Trophoblast cell (in vitro differentiated cells and primary cell): ENCODE data around the gene LRFN2.

Experiments
- DNase-seq, 2 donors: peaks; one replicate each; pipeline ENCODE4 v3.0.0-alpha.2; 2016
- H2AFZ ChIP-seq: 2 replicates; pipeline ENCODE4 v1.6.1; 2013; ENCODE audit warnings: low read length, moderate library complexity, mild to moderate bottlenecking; ENCODE audit not compliant: insufficient read depth, poor library complexity
- H2AK5ac ChIP-seq: 2 replicates; pipeline ENCODE4 v1.6.1; 2013; ENCODE audit warnings: mild to moderate bottlenecking, low read length
- H2BK120ac ChIP-seq: 2 replicates; pipeline ENCODE4 v1.6.1; 2013; ENCODE audit warnings: low read length, mild to moderate bottlenecking, moderate library complexity; ENCODE audit not compliant: insufficient read depth, poor library complexity
- H2BK12ac ChIP-seq: 2 replicates; pipeline ENCODE4 v1.6.1; 2013; ENCODE audit warnings: mild to moderate bottlenecking, low read length, moderate library complexity
- H2BK5ac ChIP-seq: 2 replicates; pipeline ENCODE4 v1.6.1; 2013; ENCODE audit warnings: low read length, low read depth, moderate library complexity, mild to moderate bottlenecking; ENCODE audit not compliant: poor library complexity
- H3K14ac ChIP-seq: 2 replicates; pipeline ENCODE4 v1.6.1; 2013; ENCODE audit warnings: mild to moderate bottlenecking, low read length
- H3K18ac ChIP-seq: 2 replicates; pipeline ENCODE4 v1.6.1; 2013; ENCODE audit warnings: mild to moderate bottlenecking, low read length
- H3K23ac ChIP-seq: 2 replicates; pipeline ENCODE4 v1.6.1; 2013; ENCODE audit warnings: low read length
- H3K27ac ChIP-seq: 2 replicates; pipeline ENCODE4 v1.5.1; 2013; ENCODE audit warnings: low read depth, mild to moderate bottlenecking, inconsistent platforms, low read length, moderate library complexity
- H3K27me3 ChIP-seq: 2 replicates; pipeline ENCODE4 v1.6.1; 2013; ENCODE audit warnings: inconsistent platforms, mild to moderate bottlenecking, low read length, moderate library complexity; ENCODE audit not compliant: insufficient read depth
- H3K36me3 ChIP-seq, 2 experiments: 1 replicate in 1 of 2; 2 replicates in 1 of 2; pipeline ENCODE4 v1.6.1; 2013; ENCODE audit warnings: low read length in 2 of 2, mild to moderate bottlenecking in 2 of 2, moderate library complexity in 1 of 2; ENCODE audit not compliant: insufficient read depth in 2 of 2, control insufficient read depth in 1 of 2
- H3K4ac ChIP-seq: 2 replicates; pipeline ENCODE4 v1.6.1; 2013; ENCODE audit warnings: low read depth, mild to moderate bottlenecking, low read length, moderate library complexity
- H3K4me1 ChIP-seq, 2 experiments: 1 replicate in 1 of 2; 2 replicates in 1 of 2; pipeline ENCODE4 v1.6.1; 2013; ENCODE audit warnings: low read length in 2 of 2, mild to moderate bottlenecking in 2 of 2, moderate library complexity in 1 of 2; ENCODE audit not compliant: insufficient read depth in 2 of 2, control insufficient read depth in 1 of 2
- H3K4me2 ChIP-seq: 2 replicates; pipeline ENCODE4 v1.6.1; 2013; ENCODE audit warnings: inconsistent platforms, mild to moderate bottlenecking, low read length, moderate library complexity
- H3K4me3 ChIP-seq: 2 replicates; pipeline ENCODE4 v1.5.1; 2013; ENCODE audit warnings: mild to moderate bottlenecking, low read depth, low read length, inconsistent platforms
- H3K79me1 ChIP-seq: one replicate; pipeline ENCODE4 v1.6.1; 2013; ENCODE audit warnings: low read length
- H3K79me2 ChIP-seq: 2 replicates; pipeline ENCODE4 v1.6.1; 2013; ENCODE audit warnings: low read length, mild to moderate bottlenecking; ENCODE audit not compliant: control insufficient read depth, insufficient read depth, poor library complexity
- H3K9ac ChIP-seq: 2 replicates; pipeline ENCODE4 v1.6.1; 2013; ENCODE audit warnings: mild to moderate bottlenecking, low read length
- H3K9me3 ChIP-seq: 2 replicates; pipeline ENCODE4 v1.6.1; 2013; ENCODE audit warnings: low read depth, mild to moderate bottlenecking, control low read depth, inconsistent platforms, low read length; ENCODE audit not compliant: insufficient read depth
- H4K12ac ChIP-seq: 2 replicates; pipeline ENCODE4 v1.6.1; 2013; ENCODE audit warnings: low read depth, mild to moderate bottlenecking, low read length, moderate library complexity
- H4K8ac ChIP-seq: 2 replicates; pipeline ENCODE4 v1.6.1; 2013; ENCODE audit warnings: low read depth, mild to moderate bottlenecking, low read length, moderate library complexity
- H4K91ac ChIP-seq: one replicate; pipeline ENCODE4 v1.6.1; 2013; ENCODE audit warnings: low read depth, mild to moderate bottlenecking, low read length, moderate library complexity
- WGBS: extraction: QIAGEN DNeasy Blood & Tissue Kit; methylation state at CpG from one replicate; pipeline ENCODE4 v1.1.7; 2013; ENCODE audit warnings: missing lambda C conversion rate; ENCODE audit not compliant: insufficient read length, insufficient coverage; ENCODE audit errors: extremely low coverage; 5-methylcytosine and 5-hydroxymethylcytosine counted together

LRFN2 gene

GRCh38 chr6:40376113-40376650 is 211.0 kb downstream of the LRFN2 start:
- Histone ChIP-seq H3K18ac (no peak overlapping the region), H3K4ac (no peak overlapping the region), H2AK5ac (no peak overlapping the region), H3K9me3 (no peaks in the 10 kb centered on the region), H3K79me2 (no peaks in the 10 kb centered on the region), H4K91ac (no peak overlapping the region), H2AFZ (no peak overlapping the region), H3K4me2 (no peak overlapping the region), H3K14ac (no peak overlapping the region), H4K12ac (no peak overlapping the region), H3K36me3 (no peaks in the 10 kb centered on the region), H3K79me1 (no peaks in the 10 kb centered on the region), H2BK5ac (no peak overlapping the region), H3K9ac (no peak overlapping the region), H3K27ac (no peak overlapping the region), H3K4me3 (no peak overlapping the region), H3K23ac (no peak overlapping the region), H3K27me3 (no peaks in the 10 kb centered on the region), H3K4me1 (no peaks in the 10 kb centered on the region), H2BK12ac (no peak overlapping the region), H2BK120ac (no peak overlapping the region), H4K8ac (no peak overlapping the region)
- WGBS, result no CpG with 5 or more reads among the region's 1 CpG
- DNase-seq, result no peak

- H3K79me2 ChIP-seq, result no peaks in the 10 kb centered on the region
- H4K8ac ChIP-seq, result no peak overlapping the region
- no peak overlapping the region for H3K23ac ChIP-seq
- H3K4ac ChIP-seq, result no peak overlapping the region
- H4K91ac ChIP-seq, result no peak overlapping the region
- H2BK12ac ChIP-seq, result no peak overlapping the region
- no peaks in the 10 kb centered on the region for H3K79me1 ChIP-seq
- no peaks in the 10 kb centered on the region for H3K4me1 ChIP-seq
- no peaks in the 10 kb centered on the region for H3K9me3 ChIP-seq
- no peak overlapping the region for H3K4me3 ChIP-seq
- no peak overlapping the region for H2BK5ac ChIP-seq
- H3K4me2 ChIP-seq, result no peak overlapping the region
- H3K18ac ChIP-seq, result no peak overlapping the region
- no peak overlapping the region for H2AFZ ChIP-seq
- no peak overlapping the region for H2BK120ac ChIP-seq
- no peaks in the 10 kb centered on the region for H3K27me3 ChIP-seq
- H3K14ac ChIP-seq, result no peak overlapping the region
- no peak overlapping the region for H3K9ac ChIP-seq
- no peak overlapping the region for H2AK5ac ChIP-seq
- H4K12ac ChIP-seq, result no peak overlapping the region
- DNase-seq, result no peak
- no peaks in the 10 kb centered on the region for H3K36me3 ChIP-seq
- no peak overlapping the region for H3K27ac ChIP-seq
Observed at GRCh38 chr6:40373267-40373666, 213.9 kb downstream of the LRFN2 start.

- H3K27ac ChIP-seq, result no peak overlapping the region
- H3K4me1 ChIP-seq, result no peaks in the 10 kb centered on the region
- no peaks in the 10 kb centered on the region for H3K27me3 ChIP-seq
- no peak overlapping the region for H3K18ac ChIP-seq
- H3K14ac ChIP-seq, result no peak overlapping the region
- no peak overlapping the region for H2AK5ac ChIP-seq
- no peak overlapping the region for H3K4me2 ChIP-seq
- H2BK5ac ChIP-seq, result no peak overlapping the region
- H3K36me3 ChIP-seq, result no peaks in the 10 kb centered on the region
- H3K4me3 ChIP-seq, result no peak overlapping the region
- H3K9ac ChIP-seq, result no peak overlapping the region
- no peak overlapping the region for H3K23ac ChIP-seq
- no CpG with 5 or more reads among the region's 2 CpGs for WGBS
- H4K8ac ChIP-seq, result no peak overlapping the region
- no peaks in the 10 kb centered on the region for H3K79me1 ChIP-seq
- DNase-seq, result no peak
- H2AFZ ChIP-seq, result no peak overlapping the region
- no peak overlapping the region for H2BK120ac ChIP-seq
- H3K9me3 ChIP-seq, result no peaks in the 10 kb centered on the region
- no peak overlapping the region for H3K4ac ChIP-seq
- H4K12ac ChIP-seq, result no peak overlapping the region
- H2BK12ac ChIP-seq, result no peak overlapping the region
- no peaks in the 10 kb centered on the region for H3K79me2 ChIP-seq
- H4K91ac ChIP-seq, result no peak overlapping the region
Observed at GRCh38 chr6:40371621-40372020, 215.5 kb downstream of the LRFN2 start.

- H3K4me1 ChIP-seq, result no peaks in the 10 kb centered on the region
- no peak overlapping the region for H3K18ac ChIP-seq
- H3K14ac ChIP-seq, result no peak overlapping the region
- no peak overlapping the region for H3K4me3 ChIP-seq
- no peaks in the 10 kb centered on the region for H3K36me3 ChIP-seq
- H3K79me2 ChIP-seq, result no peaks in the 10 kb centered on the region
- no peak overlapping the region for H3K4ac ChIP-seq
- no peak overlapping the region for H2BK120ac ChIP-seq
- no peak overlapping the region for H3K4me2 ChIP-seq
- H4K91ac ChIP-seq, result no peak overlapping the region
- H2BK5ac ChIP-seq, result no peak overlapping the region
- H2AFZ ChIP-seq, result no peak overlapping the region
- no peaks in the 10 kb centered on the region for H3K9me3 ChIP-seq
- H3K79me1 ChIP-seq, result no peaks in the 10 kb centered on the region
- no peak overlapping the region for H4K12ac ChIP-seq
- no peak overlapping the region for H3K23ac ChIP-seq
- H3K27me3 ChIP-seq, result no peaks in the 10 kb centered on the region
- WGBS, result no CpG with 5 or more reads among the region's 1 CpG
- H2AK5ac ChIP-seq, result no peak overlapping the region
- no peak overlapping the region for H4K8ac ChIP-seq
- H2BK12ac ChIP-seq, result no peak overlapping the region
- DNase-seq, result no peak
- no peak overlapping the region for H3K27ac ChIP-seq
- H3K9ac ChIP-seq, result no peak overlapping the region
Observed at GRCh38 chr6:40371095-40371494, 216.1 kb downstream of the LRFN2 start.
